ENCODE data around the gene KANK2. TPM values are rescaled to one million over a fixed set of nuclear protein-coding genes. Genes with fewer than 3 reads are reported as not detected.
"Not testable (repeated sequence)": the region's sequence is repeated elsewhere in the genome, so short reads cannot be mapped to it uniquely, and the experiment has no call there.

Gene KANK2
- total RNA-seq, 1 donor from 2014 or later = 317 TPM

DNA sequence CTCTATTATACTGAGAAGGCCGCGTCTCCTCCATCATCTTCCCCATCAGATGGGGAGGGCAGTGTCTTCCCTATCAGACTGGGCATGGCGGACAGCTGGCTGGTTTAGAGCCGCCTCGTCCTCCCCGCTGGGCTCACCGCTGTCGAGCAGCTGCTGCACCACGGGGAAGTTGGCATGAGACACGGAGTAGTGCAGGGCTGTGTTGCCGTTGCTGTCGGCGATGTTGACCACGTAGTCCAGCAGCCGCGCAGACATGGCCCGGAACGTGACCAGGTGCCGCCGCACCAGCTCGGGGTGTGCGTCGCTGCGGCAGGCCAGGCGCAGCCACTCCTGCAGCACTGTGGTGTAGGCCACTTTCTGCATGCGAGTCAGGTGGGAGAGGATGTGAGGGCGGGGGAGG is 23.0 kb downstream of the KANK2 start:
- DNase-seq (ENCODE audit: low read depth) = no peak

GRCh38 chr19:11173516-11174155 is 23.7 kb downstream of the KANK2 start:
- no peak for DNase-seq (ENCODE audit: low read depth)

GRCh38 chr19:11172576-11172975 is 24.8 kb downstream of the KANK2 start:
- DNase-seq (ENCODE audit: low read depth) = no peak

DNA sequence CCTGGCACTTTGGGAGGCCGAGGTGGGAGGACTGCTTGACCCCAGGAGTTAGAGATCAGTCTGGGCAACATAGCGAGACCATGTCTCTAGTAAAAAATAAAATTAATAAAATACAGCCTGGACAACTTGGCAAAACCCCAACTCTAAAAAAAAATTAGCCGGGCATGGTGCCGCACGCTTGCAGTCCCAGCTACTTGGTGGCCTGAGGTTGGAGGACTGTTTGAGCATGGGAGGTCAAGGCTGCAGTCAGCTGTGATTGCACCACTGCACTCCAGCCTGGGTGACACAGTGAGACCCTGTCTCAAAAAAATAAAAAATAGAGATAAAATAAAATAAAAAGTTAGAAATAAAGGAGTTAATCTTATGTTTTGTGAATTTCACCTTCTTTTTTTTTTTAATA is 26.2 kb downstream of the KANK2 start:
- no peak for DNase-seq (ENCODE audit: low read depth)

DNA sequence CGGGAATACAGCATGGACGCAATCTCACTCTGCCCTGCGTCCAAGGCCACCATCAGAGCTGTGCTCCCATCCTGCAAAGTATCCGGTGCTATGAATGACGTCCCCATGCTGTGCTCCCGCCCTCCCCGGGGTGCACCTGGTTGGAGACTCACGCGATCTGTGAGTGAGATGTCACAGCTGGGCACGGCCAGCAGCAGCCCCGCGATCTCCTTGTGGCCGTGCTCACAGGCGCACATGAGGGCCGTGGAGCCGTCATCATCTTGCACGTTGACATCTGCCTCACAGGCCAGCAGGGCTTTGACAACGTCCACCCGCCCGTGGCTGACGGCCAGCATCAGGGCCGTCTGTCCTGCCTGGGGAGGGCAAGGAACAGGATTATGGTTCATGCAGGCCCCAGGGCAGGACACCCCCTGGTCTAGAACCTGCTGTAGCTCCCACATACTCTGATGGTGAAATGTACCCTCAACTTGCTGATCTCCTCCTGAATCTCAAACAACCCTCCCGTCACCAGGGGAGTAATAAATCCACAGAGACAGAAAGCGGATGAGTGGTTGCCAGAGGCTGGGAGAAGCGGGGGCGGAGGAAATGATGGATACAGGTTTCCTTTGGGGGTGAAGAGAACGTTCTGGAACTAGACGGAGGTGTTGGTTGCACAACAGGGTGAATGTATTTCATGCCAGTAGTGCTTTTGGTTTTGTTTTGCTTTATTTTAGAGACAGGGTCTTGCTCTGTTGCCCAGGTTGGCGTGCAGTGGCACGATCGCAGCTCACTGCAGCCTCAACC is 27.3 kb downstream of the KANK2 start:
- DNase-seq (ENCODE audit: low read depth) = no peak

GRCh38 chr19:11168568-11168967 is 28.8 kb downstream of the KANK2 start:
- DNase-seq (ENCODE audit: low read depth) = peak; percentile 91

- DNase-seq (ENCODE audit: low read depth) = no peak
Observed at GRCh38 chr19:11166281-11167142, 30.8 kb downstream of the KANK2 start.

DNA sequence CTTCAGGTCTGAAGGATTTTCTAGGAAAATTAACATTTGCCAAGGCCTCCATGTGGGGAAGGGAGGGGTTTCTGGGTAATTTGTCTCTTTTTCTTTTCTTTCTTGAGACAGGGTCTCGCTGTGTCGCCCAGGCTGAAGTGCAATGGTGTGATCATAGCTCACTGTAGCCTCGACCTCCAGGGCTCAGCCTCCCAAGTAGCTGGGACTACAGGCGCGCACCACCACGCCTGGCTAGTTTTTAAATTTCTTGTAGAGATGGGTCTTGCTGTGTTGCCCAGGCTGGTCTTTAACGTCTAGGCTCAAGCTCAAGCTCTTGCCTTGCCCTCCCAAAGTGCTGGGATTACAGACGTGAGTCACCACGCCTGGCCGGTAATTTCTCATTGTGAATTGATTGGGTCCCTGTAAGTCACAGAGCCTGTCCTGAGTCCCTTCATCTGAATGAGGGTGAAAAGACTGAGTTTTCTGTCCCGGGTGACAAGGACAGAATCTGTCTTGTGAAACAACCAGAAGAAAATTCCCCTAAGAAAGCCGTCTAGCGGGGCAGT is 31.8 kb downstream of the KANK2 start:
- DNase-seq (ENCODE audit: low read depth) = no peak

GRCh38 chr19:11164879-11165406 is 32.4 kb downstream of the KANK2 start:
- DNase-seq (ENCODE audit: low read depth) = no peak

DNA sequence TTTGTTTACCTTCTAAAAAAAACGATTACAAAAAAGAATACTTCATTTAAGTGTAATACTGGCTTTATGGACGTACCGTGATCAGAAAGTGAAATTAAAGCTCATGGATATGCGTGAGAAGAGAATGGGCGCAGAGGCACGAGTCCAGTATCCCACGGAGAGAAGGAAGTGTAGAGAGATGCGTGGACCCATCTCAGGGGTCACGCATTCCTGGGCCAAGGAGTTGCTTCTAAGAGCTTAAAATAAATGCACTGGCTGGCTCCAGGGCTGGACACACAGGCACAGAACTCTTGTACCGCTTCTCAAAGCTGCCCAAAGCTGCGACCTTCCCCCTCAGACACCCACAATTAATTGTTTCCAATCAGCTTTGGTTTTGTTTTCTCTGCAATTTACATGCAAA is 33.0 kb downstream of the KANK2 start:
- no peak for DNase-seq (ENCODE audit: low read depth)

GRCh38 chr19:11160440-11160768 is 36.9 kb downstream of the KANK2 start:
- not testable (repeated sequence) for DNase-seq (ENCODE audit: low read depth)

DNA sequence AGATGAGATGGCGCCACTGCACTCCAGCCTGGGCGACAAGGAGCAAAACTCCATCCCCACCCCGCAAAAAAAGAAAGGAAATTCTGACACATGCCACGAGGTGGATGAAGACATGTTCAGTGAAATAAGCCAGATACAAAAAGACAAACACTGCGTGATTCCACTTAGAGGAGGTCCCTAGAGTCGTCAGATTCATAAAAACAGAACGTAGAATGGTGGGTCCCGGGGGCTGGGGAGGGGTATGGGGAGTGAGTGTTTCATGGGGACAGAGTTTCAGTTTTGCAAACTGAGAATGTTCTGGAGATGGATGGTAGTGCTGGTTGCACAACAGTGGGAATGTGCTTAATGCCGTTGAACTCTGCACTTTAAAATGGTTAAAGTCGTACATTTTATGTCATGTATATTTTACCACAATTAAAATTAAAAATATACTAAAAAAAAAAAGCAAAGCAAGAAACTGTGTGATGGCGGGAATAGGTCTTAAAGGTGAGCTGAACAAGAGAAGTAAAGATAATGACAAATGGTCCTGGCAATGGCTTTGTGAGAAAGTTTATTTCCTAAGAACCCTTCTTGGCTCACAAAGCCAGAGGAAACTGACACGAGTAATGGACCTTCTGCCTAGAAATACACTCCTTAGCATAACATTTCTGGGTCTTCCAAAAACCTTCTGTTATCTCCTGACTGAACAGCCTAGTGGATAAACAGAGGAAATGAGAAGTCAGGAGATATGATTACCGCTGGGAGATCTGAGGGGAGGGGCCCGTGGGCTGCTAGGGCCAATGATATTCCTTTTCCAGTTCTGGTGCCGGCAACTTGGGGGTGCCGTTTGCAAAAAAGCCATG is 37.5 kb downstream of the KANK2 start:
- no peak for DNase-seq (ENCODE audit: low read depth)

- peak; percentile 98 for DNase-seq (ENCODE audit: low read depth)
Observed at GRCh38 chr19:11155373-11156120, 41.8 kb downstream of the KANK2 start, which contains the start of gene SPC24. Gene SPC24, minus strand, starts transcription at chr19:11155782. Its CDS starts 6 bp downstream, at chr19:11155776.

GRCh38 chr19:11154683-11155047 is 42.7 kb downstream of the KANK2 start:
- no peak for DNase-seq (ENCODE audit: low read depth)

DNA sequence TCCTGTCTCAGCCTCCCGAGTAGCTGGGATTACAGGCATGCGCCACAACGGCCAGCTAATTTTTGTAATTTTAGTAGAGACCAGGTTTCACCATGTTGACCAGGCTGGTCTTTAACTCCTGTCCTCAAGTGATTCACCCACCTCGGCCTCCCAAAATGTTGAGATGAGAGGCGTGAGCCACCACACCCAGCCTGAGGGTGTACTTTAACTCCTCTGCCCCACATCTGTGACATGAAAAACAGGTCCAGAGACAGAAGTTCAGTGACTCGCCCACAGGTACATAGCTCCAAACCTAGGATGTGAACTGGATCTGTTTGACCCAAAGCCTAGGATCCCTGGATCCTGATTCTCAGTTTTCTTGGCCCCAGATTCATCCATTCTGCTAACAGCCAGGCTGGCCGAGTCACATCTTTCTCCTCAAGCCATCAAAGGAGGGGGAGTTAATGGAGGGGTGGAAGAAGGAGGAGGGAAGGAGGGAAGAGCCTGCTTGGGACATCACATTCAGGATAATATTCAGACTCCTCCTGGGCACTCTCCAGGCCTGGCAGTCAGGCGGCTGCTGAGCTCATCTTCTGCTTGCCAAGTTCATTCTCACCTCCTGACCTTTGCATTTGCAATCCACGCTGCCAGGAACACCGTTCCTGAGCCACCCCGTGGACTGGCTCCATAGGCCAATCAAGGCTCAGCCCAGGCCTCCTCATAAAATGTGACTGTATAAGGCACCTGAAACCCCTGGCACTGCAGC is 44.9 kb downstream of the KANK2 start:
- DNase-seq (ENCODE audit: low read depth) = peak; percentile 48

DNA sequence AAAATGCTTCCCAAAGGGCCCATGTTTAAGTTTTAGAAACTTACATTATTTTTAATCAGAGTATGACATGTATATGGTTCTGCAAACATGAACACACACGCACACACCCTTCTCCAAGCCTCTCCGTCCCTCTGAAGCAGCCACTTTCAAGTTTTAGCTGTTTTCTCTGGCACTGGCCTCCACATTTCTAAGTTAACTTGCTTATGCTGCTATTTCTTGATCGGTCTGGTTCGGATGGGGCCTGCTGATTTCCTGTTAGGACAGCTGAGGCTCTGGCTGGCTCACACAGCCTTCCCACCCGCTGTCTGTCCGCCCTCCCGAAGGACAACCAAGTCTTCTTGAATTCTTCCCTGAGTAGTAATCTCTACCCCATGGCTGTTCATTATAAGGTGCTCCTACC is 46.2 kb downstream of the KANK2 start:
- peak; percentile 51 for DNase-seq (ENCODE audit: low read depth)

GRCh38 chr19:11148001-11148400 is 49.3 kb downstream of the KANK2 start:
- DNase-seq (ENCODE audit: low read depth) = no peak

GRCh38 chr19:11145536-11145924 is 51.8 kb downstream of the KANK2 start:
- no peak for DNase-seq (ENCODE audit: low read depth)

- DNase-seq (ENCODE audit: low read depth) = peak; percentile 96
Observed at GRCh38 chr19:11142528-11143171, 54.7 kb downstream of the KANK2 start.

Measured in myocyte (in vitro differentiated cells).